ENCODE results near the gene SMYD2. TPM values are rescaled to one million over a fixed set of nuclear protein-coding genes. Genes with fewer than 3 reads are reported as not detected.

The SMYD2 gene
- total RNA-seq, 1 donor from 2014 or later = 18.3 TPM

DNA sequence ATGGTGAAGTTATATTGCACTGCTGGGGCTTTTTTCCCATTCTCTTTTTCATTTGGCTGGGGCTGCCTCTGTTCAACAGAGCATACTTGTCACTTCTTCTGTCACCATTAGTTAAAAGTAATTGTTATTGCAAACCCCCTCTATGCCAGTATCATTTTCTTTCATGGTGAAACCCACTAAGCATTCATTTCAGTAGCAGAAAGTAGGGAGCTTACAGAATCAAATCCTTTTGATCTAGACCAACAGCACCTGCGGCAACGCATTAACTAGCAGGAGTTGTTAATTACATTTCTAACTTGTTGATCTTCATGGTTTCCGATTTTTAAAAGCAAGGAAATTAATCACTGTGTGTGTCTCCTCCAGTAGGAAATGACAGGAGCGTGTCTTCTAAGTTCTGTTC lies 15.0 kb downstream of the SMYD2 start:
- Mint-ChIP-seq H3K36me3 (ENCODE audit: low read depth) (peaks cover 9% of the 10 kb centered on the region), H3K9me3 (no peaks in the 10 kb centered on the region), H3K4me3 (no peak overlapping the region), H3K27ac (no peak overlapping the region), H3K27me3 (no peaks in the 10 kb centered on the region), H3K4me1 (peaks cover 1% of the 10 kb centered on the region)
- intact Hi-C loops (cut with micrococcal nuclease) = no loop called here
- DNase-seq (no peak), ATAC-seq (ENCODE audit: low read depth) (no peak)
- ChIA-PET POLR2A (no interaction called here), CTCF (no interaction called here)
- TF ChIP-seq, protein P1, sequence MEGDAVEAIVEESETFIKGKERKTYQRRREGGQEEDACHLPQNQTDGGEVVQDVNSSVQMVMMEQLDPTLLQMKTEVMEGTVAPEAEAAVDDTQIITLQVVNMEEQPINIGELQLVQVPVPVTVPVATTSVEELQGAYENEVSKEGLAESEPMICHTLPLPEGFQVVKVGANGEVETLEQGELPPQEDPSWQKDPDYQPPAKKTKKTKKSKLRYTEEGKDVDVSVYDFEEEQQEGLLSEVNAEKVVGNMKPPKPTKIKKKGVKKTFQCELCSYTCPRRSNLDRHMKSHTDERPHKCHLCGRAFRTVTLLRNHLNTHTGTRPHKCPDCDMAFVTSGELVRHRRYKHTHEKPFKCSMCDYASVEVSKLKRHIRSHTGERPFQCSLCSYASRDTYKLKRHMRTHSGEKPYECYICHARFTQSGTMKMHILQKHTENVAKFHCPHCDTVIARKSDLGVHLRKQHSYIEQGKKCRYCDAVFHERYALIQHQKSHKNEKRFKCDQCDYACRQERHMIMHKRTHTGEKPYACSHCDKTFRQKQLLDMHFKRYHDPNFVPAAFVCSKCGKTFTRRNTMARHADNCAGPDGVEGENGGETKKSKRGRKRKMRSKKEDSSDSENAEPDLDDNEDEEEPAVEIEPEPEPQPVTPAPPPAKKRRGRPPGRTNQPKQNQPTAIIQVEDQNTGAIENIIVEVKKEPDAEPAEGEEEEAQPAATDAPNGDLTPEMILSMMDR (IDR thresholded peaks at IDR 0.05) = no peak

DNA sequence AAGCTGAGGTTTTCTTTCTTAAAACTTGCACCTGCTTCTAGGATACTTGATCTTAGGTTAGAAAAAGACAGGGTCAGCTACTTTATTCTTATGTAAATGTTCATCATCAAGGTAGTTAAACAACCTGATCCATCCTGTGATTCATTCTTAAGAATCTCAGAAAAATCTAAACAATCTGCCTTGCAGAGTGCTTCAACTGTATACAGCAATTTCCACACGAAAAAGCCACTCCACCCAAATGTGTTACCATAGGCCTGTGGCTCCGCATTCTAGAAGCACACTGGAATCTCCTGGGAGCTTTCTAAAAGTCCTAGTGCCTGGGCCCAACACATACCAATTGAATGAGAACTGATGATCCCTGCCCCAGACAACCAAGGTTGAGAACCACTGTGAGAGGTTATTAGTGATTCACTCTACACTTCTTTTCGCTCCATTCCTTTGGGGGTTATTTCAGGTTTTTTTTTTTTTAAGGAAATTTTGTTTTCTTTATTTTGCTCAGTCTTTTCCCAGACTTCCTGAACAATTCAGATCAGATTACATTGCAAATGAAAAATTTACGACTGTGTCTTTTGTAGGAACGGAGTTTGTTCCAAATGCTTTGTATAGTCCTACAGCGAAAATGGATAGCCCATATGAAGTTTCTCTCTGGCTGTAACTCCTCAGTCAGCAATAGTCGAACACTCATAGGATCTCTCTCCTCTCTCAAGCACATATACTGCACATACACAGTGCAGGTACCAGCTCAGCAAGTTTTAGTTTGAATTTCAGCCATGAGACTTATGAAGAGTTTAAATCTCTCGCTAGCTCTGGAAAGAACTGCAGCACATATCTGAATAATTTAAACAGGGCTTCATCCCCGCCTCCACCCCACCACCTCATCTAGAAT lies 16.1 kb downstream of the SMYD2 start:
- intact Hi-C loops (cut with micrococcal nuclease) = no loop called here
- Mint-ChIP-seq H3K4me1 (peaks cover 1% of the 10 kb centered on the region), H3K4me3 (no peak overlapping the region), H3K27me3 (no peaks in the 10 kb centered on the region), H3K27ac (no peak overlapping the region), H3K9me3 (no peaks in the 10 kb centered on the region), H3K36me3 (ENCODE audit: low read depth) (peaks cover 9% of the 10 kb centered on the region)
- DNase-seq (no peak), ATAC-seq (ENCODE audit: low read depth) (no peak)
- TF ChIP-seq, protein P1 (IDR thresholded peaks at IDR 0.05) = no peak
- ChIA-PET CTCF (no interaction called here), POLR2A (interaction anchor here (0.7 kb wide), 1 partner anchor 30 kb away, joined by 3 read pairs; no protein-coding TSS in a partner anchor)

DNA sequence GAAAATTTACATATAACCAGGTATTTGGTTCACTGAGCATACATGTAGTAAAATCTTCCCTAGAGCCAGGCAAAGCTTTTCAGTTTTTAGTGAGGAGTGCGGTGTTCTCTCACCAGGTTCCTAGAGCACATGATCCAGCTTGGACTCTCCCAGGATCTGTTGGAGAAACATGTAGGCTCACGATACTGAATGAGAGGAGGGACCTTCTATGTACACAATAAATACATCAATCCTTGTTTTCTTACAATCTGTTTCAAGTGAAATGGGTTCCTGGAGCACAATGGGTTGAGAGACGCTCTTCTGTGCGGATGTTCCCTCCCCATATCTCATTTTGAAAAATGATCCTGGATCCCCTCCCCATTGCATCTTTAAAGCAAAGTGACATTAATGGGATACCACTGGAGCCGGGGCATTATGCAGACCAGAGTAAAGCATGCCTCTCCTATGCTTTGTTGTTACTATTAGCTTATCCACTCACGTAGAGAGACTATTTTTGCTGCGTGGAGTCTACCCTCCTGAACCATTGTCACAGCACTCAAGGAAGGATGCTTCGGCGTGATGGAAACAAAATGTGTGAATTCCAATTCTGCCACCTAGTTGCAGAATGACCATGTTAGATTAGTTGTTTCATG lies 19.3 kb downstream of the SMYD2 start:
- no peaks in the 10 kb centered on the region for H3K27me3 Mint-ChIP-seq
- no peak overlapping the region for H3K27ac Mint-ChIP-seq
- no peaks in the 10 kb centered on the region for H3K9me3 Mint-ChIP-seq
- H3K36me3 Mint-ChIP-seq (ENCODE audit: low read depth) = peaks cover 17% of the 10 kb centered on the region
- TF ChIP-seq, protein P1 (IDR thresholded peaks at IDR 0.05) = no peak
- POLR2A ChIA-PET = no interaction called here
- DNase-seq (no peak), ATAC-seq (ENCODE audit: low read depth) (no peak)
- CTCF ChIA-PET = no interaction called here
- intact Hi-C loops (cut with micrococcal nuclease) = no loop called here
- H3K4me1 Mint-ChIP-seq = peaks cover 11% of the 10 kb centered on the region
- H3K4me3 Mint-ChIP-seq = no peak overlapping the region

DNA sequence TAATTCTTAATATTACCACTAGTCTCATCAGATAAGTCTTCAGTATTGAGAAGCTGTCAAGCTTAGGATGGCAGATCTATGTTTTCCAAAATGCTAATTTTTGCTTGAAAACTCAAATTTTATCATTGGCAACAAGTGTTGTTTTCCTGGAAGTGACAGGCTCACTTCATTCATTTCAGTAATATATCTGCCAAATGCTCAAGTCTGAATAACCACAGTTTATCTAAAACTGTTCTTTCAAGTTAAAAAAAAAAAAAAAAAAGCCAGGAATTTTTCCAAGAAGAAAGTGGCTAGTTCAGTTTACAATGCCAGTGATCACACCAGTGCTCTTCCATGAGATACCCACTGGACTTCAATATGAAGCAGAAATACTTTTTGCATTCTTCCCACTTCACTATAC lies 20.6 kb downstream of the SMYD2 start:
- no peak for DNase-seq
- peaks cover 19% of the 10 kb centered on the region for H3K36me3 Mint-ChIP-seq (ENCODE audit: low read depth)
- no peaks in the 10 kb centered on the region for H3K9me3 Mint-ChIP-seq
- no peak overlapping the region for H3K4me3 Mint-ChIP-seq
- intact Hi-C loops (cut with micrococcal nuclease) = no loop called here
- no peaks in the 10 kb centered on the region for H3K27me3 Mint-ChIP-seq
- ChIA-PET CTCF (interaction anchor here (0.6 kb wide), 1 partner anchor 41 kb away, joined by 3 read pairs; no protein-coding TSS in a partner anchor), POLR2A (interaction anchor here (0.7 kb wide), 1 partner anchor 9 kb away, joined by 3 read pairs; no protein-coding TSS in a partner anchor)
- ATAC-seq (ENCODE audit: low read depth) = no peak
- no peak overlapping the region for H3K27ac Mint-ChIP-seq
- TF ChIP-seq, protein P1 (IDR thresholded peaks at IDR 0.05) = no peak
- peaks cover 9% of the 10 kb centered on the region for H3K4me1 Mint-ChIP-seq

All from activated B cell treated with CpG ODN at 0.5 μM for 24 hours (primary cell).